ENCODE measurements around the gene ALMS1. TPM values are rescaled to one million over a fixed set of nuclear protein-coding genes. Genes with fewer than 3 reads are reported as not detected.

ALMS1 gene
- total and polyA plus RNA-seq, 2 donors (not counting 3 experiments of a cell fraction or from before 2014, with no cell fraction given), result 5.7 to 15.4 TPM

- intact Hi-C loops (cut with micrococcal nuclease), result no loop called here
These were observed 268.5 kb downstream of the ALMS1 start for GRCh38 chr2:73654175-73654574.

More at GRCh38 chr2:73654175-73654574, 268.5 kb downstream of the ALMS1 start:
- CTCF ChIA-PET, result no interaction called here
- no peak for FAIRE-seq
- Histone ChIP-seq H2AFZ (ENCODE audit: low read depth, low read length) (no peak overlapping the region), H3K9ac (replicated peaks; ENCODE audit: extremely low read depth, insufficient read depth, low read length) (no peak overlapping the region), H3K36me3 (ENCODE audit: control insufficient read depth in 2 of 2, extremely low read depth in 1 of 2, insufficient read depth in 2 of 2, low read length in 2 of 2) (no peaks in the 10 kb centered on the region), H4K20me1 (replicated peaks; ENCODE audit: control insufficient read depth, extremely low read depth, insufficient read depth, low read length) (no peaks in the 10 kb centered on the region), H3K4me2 (ENCODE audit: insufficient read depth, low read length) (no peak overlapping the region), H3K9me1 (replicated peaks; ENCODE audit: control insufficient read depth, extremely low read depth, insufficient read depth, low read length) (no peaks in the 10 kb centered on the region), H3K27me3 (ENCODE audit: control insufficient read depth in 2 of 2, insufficient read depth in 2 of 2, low read length in 2 of 2) (peaks cover 11 to 12% of the 10 kb centered on the region in 2 experiments), H3K4me3 (replicated peaks in 1 of 3; ENCODE audit: insufficient read depth in 1 of 3, low read depth in 1 of 3, low read length in 3 of 3) (no peak overlapping the region), H3K4me1 (ENCODE audit: control insufficient read depth, extremely low read depth, insufficient read depth, low read length) (no peaks in the 10 kb centered on the region), H3K9me3 (replicated peaks; ENCODE audit: control insufficient read depth, insufficient read depth, low read length) (no peaks in the 10 kb centered on the region), H3K79me2 (ENCODE audit: control insufficient read depth, insufficient read depth, low read length) (no peaks in the 10 kb centered on the region), H3K27ac (ENCODE audit: insufficient read depth, low read depth, low read length) (no peak overlapping the region)
- DNase-seq (ENCODE audit: low read depth, low spot score), result no peak
- POLR2A ChIA-PET, result no interaction called here
- BruUV-seq (replicated peaks), result no TSS peak
- dilution Hi-C loops (cut with MboI; ENCODE audit: extremely low pct_ligation_motif_present, low sequenced_read_pairs), result no loop called here
- TF ChIP-seq POLR2A (IDR thresholded peaks at IDR 0.05; ENCODE audit: low read depth, low read length), result no peak
- TF ChIP-seq POLR2AphosphoS5 (IDR thresholded peaks at IDR 0.05; ENCODE audit: insufficient read depth, low read depth, low read length), result no peak

Other genes starting within 250 kb of the ALMS1 start
- gene NOTO, start 183.3 kb upstream of the ALMS1 start, total RNA-seq, result not detected in 2 replicates
- not detected in 2 replicates for gene NOTO, start 183.3 kb upstream of the ALMS1 start, polyA plus RNA-seq
- 23.4 and 31.7 TPM in 2 replicates for gene SMYD5, start 171.6 kb upstream of the ALMS1 start, total RNA-seq
- 16.2 and 19.9 TPM in 2 replicates for gene SMYD5, start 171.6 kb upstream of the ALMS1 start, polyA plus RNA-seq
- gene PRADC1, start 152.6 kb upstream of the ALMS1 start, total RNA-seq, result 19.6 and 21.8 TPM in 2 replicates
- gene PRADC1, start 152.6 kb upstream of the ALMS1 start, polyA plus RNA-seq, result 32.7 and 42.6 TPM in 2 replicates
- 362 and 389 TPM in 2 replicates for gene CCT7, start 151.5 kb upstream of the ALMS1 start, total RNA-seq
- gene CCT7, start 151.5 kb upstream of the ALMS1 start, polyA plus RNA-seq, result 317 and 343 TPM in 2 replicates
- gene FBXO41, start 101.4 kb upstream of the ALMS1 start, total RNA-seq, result 1.2 and 1.5 TPM in 2 replicates
- 0.88 and 0.94 TPM in 2 replicates for gene FBXO41, start 101.4 kb upstream of the ALMS1 start, polyA plus RNA-seq
- gene EGR4, start 92.3 kb upstream of the ALMS1 start, total RNA-seq, result not detected in 2 replicates
- gene EGR4, start 92.3 kb upstream of the ALMS1 start, polyA plus RNA-seq, result not detected in 2 replicates